NCI-H2107 treated with DMSO at 0.1 percent for 48 hours (cell line): ENCODE results near the gene CDC42BPB.
"Not testable (repeated sequence)": the region's sequence is repeated elsewhere in the genome, so short reads cannot be mapped to it uniquely, and the experiment has no call there.

Experiments
- DNase-seq: peaks from one replicate; lab custom pipeline; 2025; ENCODE audit not compliant: unreplicated experiment; lab: John Stamatoyannopoulos, UW

The CDC42BPB gene

GRCh38 chr14:102930753-102931579, 126.4 kb downstream of the CDC42BPB start:
- DNase-seq = no peak

GRCh38 chr14:102930138-102930752, 127.1 kb downstream of the CDC42BPB start:
- DNase-seq = no peak

GRCh38 chr14:102929241-102930137, 127.9 kb downstream of the CDC42BPB start:
- DNase-seq = no peak

GRCh38 chr14:102928412-102929240, 128.7 kb downstream of the CDC42BPB start:
- peak; percentile 48 for DNase-seq

- DNase-seq = no peak
Observed at GRCh38 chr14:102927878-102928411, 129.4 kb downstream of the CDC42BPB start.

- no peak for DNase-seq
Observed at GRCh38 chr14:102927346-102927877, 129.9 kb downstream of the CDC42BPB start.

- not testable (repeated sequence) for DNase-seq
Observed at GRCh38 chr14:102926840-102927239, 130.5 kb downstream of the CDC42BPB start.

GRCh38 chr14:102926104-102926503, 131.2 kb downstream of the CDC42BPB start:
- DNase-seq = no peak

- no peak for DNase-seq
Observed at GRCh38 chr14:102925646-102926045, 131.7 kb downstream of the CDC42BPB start.

GRCh38 chr14:102924632-102925588, 132.4 kb downstream of the CDC42BPB start:
- no peak for DNase-seq

- no peak for DNase-seq
Observed at GRCh38 chr14:102923925-102924486, 133.3 kb downstream of the CDC42BPB start.

GRCh38 chr14:102923201-102923924, 134.0 kb downstream of the CDC42BPB start:
- DNase-seq = no peak

GRCh38 chr14:102922490-102923200, 134.7 kb downstream of the CDC42BPB start, which contains the start of gene AMN:
Gene AMN (plus strand): TSS chr14:102922663. CDS start chr14:102922689, 26 bp downstream.
- DNase-seq = no peak

GRCh38 chr14:102920998-102921304, 136.4 kb downstream of the CDC42BPB start:
- DNase-seq = no peak

- DNase-seq = no peak
Observed at GRCh38 chr14:102920273-102920997, 136.9 kb downstream of the CDC42BPB start.

- no peak for DNase-seq
Observed at GRCh38 chr14:102918438-102918837, 138.9 kb downstream of the CDC42BPB start.
